Measurements from ENCODE around the gene NR1H3. TPM values are rescaled to one million over a fixed set of nuclear protein-coding genes. Genes with fewer than 3 reads are reported as not detected.

NR1H3 gene
- total and polyA plus RNA-seq, 4 donors, result 52.8 to 57.3 (median 55.6) TPM

GRCh38 chr11:47282462-47282861, 24.7 kb downstream of the NR1H3 start:
- H3K4me1 ChIP-seq (ENCODE audit: control insufficient read depth in 4 of 4, insufficient read depth in 4 of 4, low read length in 3 of 4), result peaks cover 2 to 8% (median 7%) of the 10 kb centered on the region in 4 donors
- WGBS, result 50% methylated on average over 7 of the region's 7 CpGs

More at GRCh38 chr11:47282462-47282861, 24.7 kb downstream of the NR1H3 start:
- H3K27me3 ChIP-seq (ENCODE audit: control insufficient read depth in 4 of 4, insufficient read depth in 4 of 4, low read length in 3 of 4), result no peaks in the 10 kb centered on the region
- H3K36me3 ChIP-seq (ENCODE audit: control insufficient read depth in 4 of 4, insufficient read depth in 3 of 4, low read depth in 1 of 4, low read length in 3 of 4), result peaks cover 12 to 65% (median 51%) of the 10 kb centered on the region in 4 donors
- no peaks in the 10 kb centered on the region for H3K9me3 ChIP-seq (ENCODE audit: control insufficient read depth in 4 of 4, low read length in 3 of 4)
- H3K4me3 ChIP-seq (ENCODE audit: low read depth in 1 of 3, low read length in 3 of 3), result no peak overlapping the region
- no peak for DNase-seq (ENCODE audit: low spot score)
- peak overlapping the region in 1 of 2 donors; percentile 42 for H3K27ac ChIP-seq (ENCODE audit: low read depth in 1 of 2, low read length in 2 of 2)
- no peak overlapping the region for H3K9ac ChIP-seq (ENCODE audit: low read depth in 1 of 2, low read length in 2 of 2)
- TF ChIP-seq RAD21 (IDR thresholded peaks at IDR 0.05) (peak; percentile 31 to 51), ATF3 (IDR thresholded peaks at IDR 0.05) (no peak), FOXA1 (IDR thresholded peaks at IDR 0.05) (no peak), TAF1 (conservative IDR thresholded peaks at IDR 0.05) (no peak), EGR1 (IDR thresholded peaks at IDR 0.05; ENCODE audit: low read depth in 2 of 2) (no peak), REST (IDR thresholded peaks at IDR 0.05) (peak; percentile 44), RXRA (IDR thresholded peaks at IDR 0.05) (peak; percentile 76 to 78), NR2F2 (IDR thresholded peaks at IDR 0.05) (peak; percentile 33), HNF4G (IDR thresholded peaks at IDR 0.05) (peak; percentile 88), HNF4A (conservative IDR thresholded peaks at IDR 0.05) (peak; percentile 97 to 98), JUND (IDR thresholded peaks at IDR 0.05) (no peak), GABPA (IDR thresholded peaks at IDR 0.05 in 1 of 2, conservative IDR thresholded peaks at IDR 0.05 in 1 of 2) (peak in 1 of 2 donors; percentile 27), CTCF (IDR thresholded peaks at IDR 0.05; ENCODE audit: low read depth, low read length, missing input control) (no peak), ZBTB33 (IDR thresholded peaks at IDR 0.05) (no peak), FOXA2 (IDR thresholded peaks at IDR 0.05) (no peak), SP1 (IDR thresholded peaks at IDR 0.05) (peak; percentile 89), MAX (IDR thresholded peaks at IDR 0.05) (no peak), YY1 (IDR thresholded peaks at IDR 0.05) (no peak)

Data from liver (tissue), 9 donors.